Fibroblast of skin of right biceps (primary cell): ENCODE measurements around the gene KAT2B.
A peak's percentile ranks its signal among the peaks of the same experiment; 100 is the strongest.
"Not testable (repeated sequence)": the region's sequence is repeated elsewhere in the genome, so short reads cannot be mapped to it uniquely, and the experiment has no call there.

Experiments
- DNase-seq: peaks from one replicate; pipeline ENCODE4 v3.0.0-alpha.2; 2013

KAT2B gene

GRCh38 chr3:20039765-20040547 is at the start of gene KAT2B:
Gene KAT2B, plus strand, starts transcription at chr3:20040446. Its CDS starts 32 bp downstream, at chr3:20040478.
- peak; percentile 65 for DNase-seq

DNA sequence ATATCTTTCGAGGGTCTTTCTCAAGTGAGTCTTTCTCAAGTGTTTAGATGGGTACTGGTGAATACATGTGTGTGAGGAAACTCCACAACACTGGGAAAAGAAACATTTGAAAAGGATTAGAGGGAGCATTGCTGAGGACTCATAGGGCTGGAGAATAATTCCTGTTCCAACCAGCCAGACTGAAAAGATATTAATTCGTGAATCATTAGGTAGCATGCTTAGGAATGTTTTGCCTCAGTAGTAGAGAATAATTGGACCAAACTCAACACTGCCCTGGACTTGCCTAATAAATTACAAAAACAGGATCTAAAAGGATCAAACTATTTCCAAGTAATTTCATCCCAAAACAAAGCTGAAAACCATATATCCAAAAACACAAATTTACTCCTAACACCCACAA is 45.5 kb upstream of the KAT2B start:
- DNase-seq, result peak; percentile 3

DNA sequence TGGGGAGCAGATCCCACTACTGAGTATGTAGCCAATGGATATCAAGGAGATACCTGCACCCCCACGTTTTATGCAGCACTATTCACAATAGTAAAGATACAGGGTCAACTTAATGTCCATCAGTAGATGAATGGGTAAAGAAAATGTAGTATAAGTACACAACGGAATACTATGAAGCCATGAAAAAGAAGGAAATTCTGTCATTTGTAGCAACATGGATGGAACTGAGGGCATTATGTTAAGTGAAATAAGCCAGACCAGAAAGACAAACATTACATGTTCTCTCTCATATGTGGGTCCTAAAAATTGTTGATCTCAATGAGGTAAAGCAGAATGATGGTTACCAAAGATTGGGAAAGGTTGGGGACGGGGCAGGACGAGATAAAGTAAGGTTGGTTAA is 42.7 kb upstream of the KAT2B start:
- DNase-seq, result no peak

DNA sequence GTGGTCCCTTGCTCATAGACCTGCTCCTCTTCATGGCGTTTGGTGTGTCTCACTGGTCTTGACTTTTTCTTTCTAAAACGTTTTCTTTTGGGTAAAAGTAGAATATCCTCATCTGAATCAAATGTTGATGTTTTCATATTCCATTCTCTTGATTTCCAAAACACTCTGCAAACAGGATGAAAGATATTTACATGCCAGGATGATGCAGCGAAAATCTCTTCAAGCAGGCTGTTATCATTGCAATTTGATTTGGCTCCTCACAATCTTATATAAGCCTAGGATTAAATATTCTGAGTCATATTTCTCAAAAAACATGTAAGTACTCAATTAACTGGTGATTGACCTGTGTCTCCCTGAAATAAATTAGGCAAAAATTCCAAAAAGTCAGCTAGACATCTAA is 38.3 kb upstream of the KAT2B start:
- no peak for DNase-seq

- DNase-seq, result no peak
These were observed 32.3 kb upstream of the KAT2B start for GRCh38 chr3:20007960-20008359.

- no peak for DNase-seq
These were observed 31.6 kb upstream of the KAT2B start for GRCh38 chr3:20008646-20009045.

GRCh38 chr3:20012164-20012563 is 28.1 kb upstream of the KAT2B start, which contains the start of gene PP2D1:
Gene PP2D1, minus strand, starts transcription at chr3:20012264. Its CDS starts 192 bp downstream, at chr3:20012072.
- no peak for DNase-seq

GRCh38 chr3:20013396-20013795 is 26.9 kb upstream of the KAT2B start:
- DNase-seq, result no peak

- DNase-seq, result no peak
These were observed 24.7 kb upstream of the KAT2B start for GRCh38 chr3:20015525-20015924.

DNA sequence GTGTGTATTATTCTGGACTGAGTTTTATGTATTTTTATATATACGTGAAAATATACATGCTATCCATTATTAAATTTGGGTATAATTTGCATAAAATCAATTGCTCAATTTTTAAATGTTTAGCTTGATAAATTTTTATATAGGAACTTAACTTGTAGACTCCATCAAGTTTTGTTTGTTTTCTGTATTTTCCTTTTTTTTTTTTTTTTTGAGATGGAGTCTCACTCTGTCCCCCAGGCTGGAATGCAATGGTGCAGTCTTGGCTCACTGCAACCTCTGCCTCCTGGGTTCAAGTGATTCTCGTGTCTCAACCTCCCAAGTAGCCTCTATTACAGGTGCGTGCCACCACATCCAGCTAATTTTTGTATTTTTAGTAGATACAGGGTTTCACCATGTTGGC is 24.2 kb upstream of the KAT2B start:
- DNase-seq, result not testable (repeated sequence)

DNA sequence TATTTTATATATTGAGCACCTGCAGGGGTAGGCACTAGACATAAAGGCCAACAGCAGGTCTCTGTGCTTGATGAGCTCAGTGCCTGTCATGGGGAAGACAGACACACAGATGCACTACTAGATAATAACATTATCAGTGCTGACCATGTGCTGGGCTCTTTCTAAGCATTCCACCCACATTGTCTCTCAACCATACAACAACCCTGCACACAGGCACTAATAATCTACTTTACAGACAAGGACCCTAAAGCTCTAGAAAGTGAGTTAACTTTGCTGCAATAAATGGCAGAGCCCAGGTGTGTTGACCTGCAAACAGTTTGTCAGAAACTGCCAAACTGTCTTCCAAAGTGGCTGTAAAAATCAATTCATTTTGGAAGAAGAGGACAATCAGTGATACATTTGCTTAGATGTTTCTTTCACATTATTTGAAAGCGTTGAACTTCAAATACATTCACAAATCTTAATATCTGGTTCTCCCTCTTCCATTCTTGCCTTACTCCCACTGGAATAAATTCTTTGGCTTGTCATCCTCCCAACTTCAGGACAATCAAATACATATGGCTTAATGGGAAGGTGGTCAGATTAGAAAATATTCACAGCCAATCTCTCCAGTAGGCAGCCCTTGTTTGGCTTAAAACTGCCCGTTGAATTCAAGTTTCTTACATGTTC is 17.2 kb upstream of the KAT2B start:
- no peak for DNase-seq

DNA sequence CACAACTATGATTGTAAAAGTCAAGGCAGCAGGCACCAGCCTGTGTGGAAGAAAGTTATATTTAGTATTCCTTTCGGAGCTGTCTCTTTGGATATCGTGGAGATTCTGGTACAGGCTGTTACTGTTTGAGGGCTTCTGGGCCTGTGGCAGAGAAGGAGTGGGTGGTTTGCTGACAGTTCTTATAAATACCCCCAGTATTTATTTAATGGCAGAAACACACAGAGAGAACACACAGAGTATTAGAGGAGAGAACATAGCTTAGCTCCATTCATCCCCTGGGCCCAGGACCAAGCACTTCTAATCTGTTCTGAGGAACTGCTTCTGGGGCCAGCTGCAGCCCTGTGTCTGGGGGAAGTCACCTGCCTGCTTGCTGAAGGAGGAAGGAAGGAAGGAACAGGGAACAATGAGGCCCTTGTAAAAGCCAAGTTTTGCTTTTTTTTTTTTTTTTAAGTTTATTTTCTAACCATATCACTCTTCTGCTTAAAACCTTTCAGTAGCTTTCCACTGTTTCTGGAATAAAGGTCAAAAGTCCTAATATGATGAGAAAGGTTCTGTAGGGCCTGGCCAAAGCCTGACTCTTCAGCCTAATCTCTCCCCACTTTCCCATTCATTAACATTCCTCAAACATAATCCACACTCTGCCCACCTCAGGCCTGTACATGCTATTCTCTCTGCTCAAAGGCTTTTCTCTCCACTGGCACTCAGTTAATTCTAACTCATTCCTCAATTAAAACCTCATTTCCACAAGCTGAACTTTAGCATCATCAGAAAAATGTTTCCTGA is 16.4 kb upstream of the KAT2B start:
- no peak for DNase-seq

GRCh38 chr3:20027136-20027535 is 13.1 kb upstream of the KAT2B start:
- DNase-seq, result no peak

DNA sequence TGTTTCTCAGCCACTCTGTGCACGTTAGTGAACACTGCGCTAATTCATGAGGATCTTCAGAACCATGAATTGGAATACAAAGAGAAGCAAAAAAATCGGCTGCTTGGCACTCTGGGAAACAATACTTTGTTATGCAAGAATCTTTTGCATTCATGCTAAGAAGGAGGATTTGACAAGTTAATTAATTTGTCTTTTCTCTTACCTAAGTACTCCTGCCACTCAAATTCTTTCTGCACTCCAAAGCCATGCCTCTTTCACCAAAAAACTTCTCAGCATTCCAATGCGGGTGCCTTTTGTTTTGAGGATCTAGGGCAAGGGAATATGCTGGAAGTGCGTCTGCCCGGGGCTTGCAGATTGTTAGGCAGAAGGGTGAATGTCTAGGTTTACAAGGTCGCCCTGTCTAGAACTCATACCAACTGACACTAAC is 11.3 kb upstream of the KAT2B start:
- no peak for DNase-seq

DNA sequence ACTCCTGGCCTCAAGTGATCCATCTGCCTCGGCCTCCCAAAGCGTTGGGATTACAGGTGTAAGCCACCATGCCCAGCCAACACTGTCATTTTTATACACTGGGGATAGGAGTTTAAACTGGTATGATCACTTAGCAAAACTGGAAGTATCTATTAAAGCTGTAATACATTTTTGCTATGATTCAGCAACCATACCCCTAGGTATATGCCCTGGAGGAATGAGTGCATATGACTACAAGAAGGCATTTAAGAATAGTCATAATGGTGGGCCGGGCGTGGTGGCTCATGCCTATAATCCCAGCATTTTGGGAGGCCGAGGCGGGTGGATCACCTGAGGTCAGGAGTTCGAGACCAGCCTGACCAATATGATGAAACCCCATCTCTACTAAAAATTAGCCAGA is 8.3 kb upstream of the KAT2B start:
- DNase-seq, result not testable (repeated sequence)

DNA sequence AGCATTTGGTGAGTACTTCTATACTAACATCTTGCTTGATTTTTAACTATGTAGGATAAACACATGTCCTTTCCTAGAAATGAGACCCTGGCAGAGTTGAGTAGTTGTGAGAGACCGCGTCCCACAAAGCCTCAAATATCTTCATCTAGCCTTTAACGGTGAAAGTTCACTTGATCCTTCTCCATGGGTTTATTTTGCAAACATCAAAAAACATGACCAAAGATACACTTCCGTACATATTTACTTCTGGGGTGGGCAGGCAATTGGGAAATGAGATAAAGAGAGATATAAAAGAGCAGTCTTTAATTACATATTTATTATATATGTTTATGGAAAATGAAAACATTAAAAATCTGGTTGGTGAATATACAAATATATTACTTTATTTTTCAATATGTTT is 5.2 kb upstream of the KAT2B start:
- DNase-seq, result no peak

DNA sequence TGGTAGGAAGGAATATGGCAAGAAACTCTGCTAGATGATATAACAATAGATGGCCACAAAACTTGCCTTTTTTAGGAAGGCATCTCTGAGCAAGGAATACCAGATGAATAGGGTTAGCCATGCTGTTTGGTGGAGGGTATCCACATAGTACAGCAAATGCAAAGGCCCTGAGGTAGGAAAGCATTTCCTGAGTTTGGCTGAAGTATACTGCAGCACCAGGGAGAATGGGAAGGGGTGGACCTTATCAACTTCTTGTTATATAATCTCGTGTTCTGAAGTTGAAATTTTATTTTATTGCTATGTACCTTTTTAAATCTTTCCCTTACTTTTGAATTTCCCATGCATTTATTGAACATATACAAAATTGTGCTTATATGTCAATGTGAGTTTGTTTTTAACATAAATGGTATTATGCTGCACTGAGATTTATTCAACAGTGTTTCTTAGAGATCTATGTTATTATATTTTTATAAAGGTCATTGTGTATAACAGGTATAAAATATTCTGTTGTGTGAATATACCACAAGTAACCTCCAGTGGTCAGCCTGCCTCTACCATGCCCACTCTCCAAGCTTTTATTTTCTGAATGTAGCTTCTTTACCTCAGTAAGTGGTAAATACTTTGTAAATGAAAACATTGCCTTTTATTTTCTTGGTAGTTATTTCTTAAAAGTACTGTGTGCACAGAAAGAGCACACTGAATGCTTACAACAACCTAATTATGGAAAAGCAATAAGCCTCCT is 2.8 kb upstream of the KAT2B start:
- DNase-seq, result no peak

GRCh38 chr3:20038699-20039465 is 1.4 kb upstream of the KAT2B start:
- DNase-seq, result no peak

- no peak for DNase-seq
These were observed 831 bp upstream of the KAT2B start for GRCh38 chr3:20039466-20039764.

GRCh38 chr3:20040548-20041196 is 426 bp downstream of the KAT2B start:
- peak; percentile 70 for DNase-seq

DNA sequence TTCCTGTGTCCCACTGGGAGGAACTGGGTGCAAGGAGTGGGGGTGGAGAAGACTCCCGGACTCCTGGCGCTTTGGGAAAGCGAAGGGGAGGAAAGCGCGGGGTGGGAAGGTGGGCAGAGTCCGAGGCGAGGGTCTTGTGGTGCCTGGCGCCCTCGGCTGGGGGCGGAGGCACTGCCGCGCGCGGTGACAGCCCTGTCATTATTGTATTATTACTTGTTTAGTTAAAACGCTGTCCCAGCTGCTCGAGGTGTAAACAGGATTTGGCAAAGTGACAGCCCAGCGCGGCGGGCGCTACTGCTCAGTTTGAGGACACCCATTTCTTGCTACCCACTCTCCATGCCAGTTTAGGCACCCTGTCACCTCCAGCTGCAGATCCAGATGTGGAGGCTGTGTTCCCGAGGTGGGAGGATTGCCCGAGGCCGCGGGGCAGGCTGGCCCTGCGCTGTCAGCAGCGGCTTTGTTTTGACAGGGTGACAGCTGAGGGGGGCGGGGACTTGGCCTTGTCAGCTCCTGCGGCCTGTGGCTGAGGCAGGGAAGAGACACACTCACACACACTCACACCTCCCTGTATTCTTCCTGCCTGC is 1.0 kb downstream of the KAT2B start:
- DNase-seq, result peak; percentile 61
